ENCODE results near the gene NR6A1. TPM values are rescaled to one million over a fixed set of nuclear protein-coding genes. Genes with fewer than 3 reads are reported as not detected.
A peak's percentile ranks its signal among the peaks of the same experiment; 100 is the strongest.

Gene NR6A1
- total and polyA plus RNA-seq, 5 donors from 2014 or later, result 0.05 TPM; not detected in 4

DNA sequence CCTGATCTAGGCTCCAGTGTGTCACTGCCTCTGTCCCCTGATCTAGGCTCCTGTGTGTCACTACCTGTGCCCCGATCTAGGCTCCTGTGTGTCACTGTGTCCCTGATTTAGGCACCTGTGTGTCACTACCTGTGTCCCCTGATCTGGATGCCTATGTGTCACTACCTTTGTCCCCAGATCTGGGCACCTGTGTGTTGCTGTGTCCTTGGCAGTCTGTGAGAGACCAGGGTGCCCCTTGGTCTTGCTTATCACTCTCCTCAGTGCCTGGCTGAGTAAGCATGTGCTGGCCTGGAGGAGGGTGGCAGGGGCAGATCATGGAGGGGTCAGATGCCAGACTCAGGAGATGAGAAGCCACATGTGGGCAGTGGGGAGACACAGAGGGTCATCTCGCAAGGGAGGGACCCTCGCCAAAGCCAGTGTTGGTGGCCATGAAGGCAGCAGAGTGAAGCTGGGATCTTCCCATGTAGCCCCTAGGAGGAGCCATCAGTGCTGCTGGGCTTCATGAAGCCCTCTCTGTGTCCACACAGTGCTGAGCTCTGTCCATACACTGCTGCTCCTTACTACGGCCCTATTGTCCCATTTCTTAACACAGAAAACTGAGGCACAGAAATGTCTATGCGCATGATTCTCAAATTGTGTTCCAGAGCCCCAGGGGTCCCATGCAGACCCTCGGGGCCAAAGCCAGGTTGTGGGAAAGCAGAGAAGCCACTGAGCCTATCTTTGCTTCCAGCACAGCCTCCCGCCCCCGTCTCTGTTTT lies 21.3 kb upstream of the NR6A1 start:
- Mint-ChIP-seq H3K27ac (no peak overlapping the region), H3K27me3 (peaks cover 24% of the 10 kb centered on the region), H3K4me3 (no peak overlapping the region), H3K9me3 (no peaks in the 10 kb centered on the region), H3K36me3 (no peaks in the 10 kb centered on the region), H3K4me1 (no peaks in the 10 kb centered on the region)
- Histone ChIP-seq H3K4me3 (ENCODE audit: low read depth, low read length) (no peak overlapping the region), H3K36me3 (ENCODE audit: control insufficient read depth, insufficient read depth, low read length) (no peaks in the 10 kb centered on the region), H3K27ac (ENCODE audit: insufficient read depth, low read length, poor library complexity, severe bottlenecking) (no peak overlapping the region), H3K4me1 (ENCODE audit: control insufficient read depth, insufficient read depth, low read length, poor library complexity, severe bottlenecking) (no peaks in the 10 kb centered on the region), H3K27me3 (ENCODE audit: control insufficient read depth, insufficient read depth, low read length) (no peaks in the 10 kb centered on the region), H3K9me3 (ENCODE audit: control insufficient read depth in 2 of 2, low read length in 2 of 2) (no peaks in the 10 kb centered on the region)
- no peak for DNase-seq
- ATAC-seq (ENCODE audit: low read depth in 2 of 2), result no peak

DNA sequence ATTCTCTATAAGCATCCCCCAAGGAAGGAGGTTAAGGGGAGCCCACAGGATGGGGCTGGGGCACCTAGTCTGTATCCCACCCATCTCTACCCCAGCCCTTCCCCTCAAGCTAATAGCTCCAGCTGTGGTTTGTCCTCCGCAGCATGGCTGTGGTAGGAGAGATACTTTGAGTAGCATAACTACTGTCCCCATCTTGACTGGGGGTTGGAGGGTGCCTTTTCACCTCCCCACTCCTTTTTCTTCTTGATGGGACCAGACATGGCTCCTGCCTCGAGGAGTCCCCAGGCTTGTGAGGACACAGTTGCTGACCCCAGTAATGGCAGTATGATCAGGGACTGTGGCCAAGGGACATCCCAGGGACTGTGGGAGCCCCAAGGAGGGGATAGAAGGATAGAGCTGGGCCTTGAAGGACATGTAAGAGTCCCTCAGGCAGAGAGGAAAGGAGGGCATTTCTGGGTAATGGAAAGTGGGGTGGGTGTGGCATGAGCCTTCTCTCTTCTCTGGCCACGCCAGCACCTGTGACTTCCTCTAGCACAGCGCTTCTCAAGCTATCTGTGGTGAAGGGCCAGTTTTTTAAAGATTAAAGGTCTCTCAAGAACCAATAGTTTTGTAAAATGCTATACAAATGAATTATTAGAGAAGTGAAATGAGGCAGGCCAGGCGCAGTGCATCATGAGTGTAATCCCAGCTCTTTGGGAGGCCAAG lies 19.8 kb upstream of the NR6A1 start:
- Histone ChIP-seq H3K9me3 (ENCODE audit: control insufficient read depth in 2 of 2, low read length in 2 of 2) (no peaks in the 10 kb centered on the region), H3K27ac (ENCODE audit: insufficient read depth, low read length, poor library complexity, severe bottlenecking) (no peak overlapping the region), H3K4me1 (ENCODE audit: control insufficient read depth, insufficient read depth, low read length, poor library complexity, severe bottlenecking) (no peaks in the 10 kb centered on the region), H3K36me3 (ENCODE audit: control insufficient read depth, insufficient read depth, low read length) (no peaks in the 10 kb centered on the region), H3K27me3 (ENCODE audit: control insufficient read depth, insufficient read depth, low read length) (no peaks in the 10 kb centered on the region), H3K4me3 (ENCODE audit: low read depth, low read length) (no peak overlapping the region)
- H3K36me3 Mint-ChIP-seq, result no peaks in the 10 kb centered on the region
- H3K27ac Mint-ChIP-seq, result no peak overlapping the region
- ATAC-seq (ENCODE audit: low read depth in 2 of 2) (no peak), DNase-seq (peak in 1 of 3 donors; percentile 45)
- no peaks in the 10 kb centered on the region for H3K4me1 Mint-ChIP-seq
- peaks cover 24% of the 10 kb centered on the region for H3K27me3 Mint-ChIP-seq
- H3K9me3 Mint-ChIP-seq, result no peaks in the 10 kb centered on the region
- H3K4me3 Mint-ChIP-seq, result no peak overlapping the region

DNA sequence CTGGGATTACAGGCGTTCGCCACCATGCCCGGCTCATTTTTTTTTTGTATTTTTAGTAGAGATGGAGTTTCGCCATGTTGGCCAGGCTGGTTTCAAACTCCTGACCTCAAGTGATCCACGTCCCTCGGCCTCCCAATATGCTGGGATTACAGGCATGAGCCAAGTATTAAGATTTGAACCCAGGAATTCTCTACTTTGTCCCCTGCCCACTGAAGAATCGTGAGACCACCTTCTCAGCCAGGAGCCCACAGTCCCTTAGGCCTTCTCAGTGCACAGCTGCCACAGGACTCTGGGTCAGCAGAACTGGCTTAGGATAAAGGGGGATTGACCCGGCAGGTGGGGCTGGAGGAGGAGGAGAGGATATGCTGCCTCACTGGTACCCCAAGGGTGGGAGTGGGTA lies 19.2 kb upstream of the NR6A1 start:
- no peaks in the 10 kb centered on the region for H3K36me3 Mint-ChIP-seq
- peaks cover 24% of the 10 kb centered on the region for H3K27me3 Mint-ChIP-seq
- DNase-seq, result no peak
- H3K36me3 ChIP-seq (ENCODE audit: control insufficient read depth, insufficient read depth, low read length), result no peaks in the 10 kb centered on the region
- no peak overlapping the region for H3K4me3 ChIP-seq (ENCODE audit: low read depth, low read length)
- H3K27ac ChIP-seq (ENCODE audit: insufficient read depth, low read length, poor library complexity, severe bottlenecking), result no peak overlapping the region
- no peaks in the 10 kb centered on the region for H3K4me1 ChIP-seq (ENCODE audit: control insufficient read depth, insufficient read depth, low read length, poor library complexity, severe bottlenecking)
- H3K4me3 Mint-ChIP-seq, result no peak overlapping the region
- no peak overlapping the region for H3K27ac Mint-ChIP-seq
- H3K27me3 ChIP-seq (ENCODE audit: control insufficient read depth, insufficient read depth, low read length), result no peaks in the 10 kb centered on the region
- ATAC-seq (ENCODE audit: low read depth in 2 of 2), result no peak
- no peaks in the 10 kb centered on the region for H3K9me3 Mint-ChIP-seq
- no peaks in the 10 kb centered on the region for H3K9me3 ChIP-seq (ENCODE audit: control insufficient read depth in 2 of 2, low read length in 2 of 2)
- H3K4me1 Mint-ChIP-seq, result no peaks in the 10 kb centered on the region

DNA sequence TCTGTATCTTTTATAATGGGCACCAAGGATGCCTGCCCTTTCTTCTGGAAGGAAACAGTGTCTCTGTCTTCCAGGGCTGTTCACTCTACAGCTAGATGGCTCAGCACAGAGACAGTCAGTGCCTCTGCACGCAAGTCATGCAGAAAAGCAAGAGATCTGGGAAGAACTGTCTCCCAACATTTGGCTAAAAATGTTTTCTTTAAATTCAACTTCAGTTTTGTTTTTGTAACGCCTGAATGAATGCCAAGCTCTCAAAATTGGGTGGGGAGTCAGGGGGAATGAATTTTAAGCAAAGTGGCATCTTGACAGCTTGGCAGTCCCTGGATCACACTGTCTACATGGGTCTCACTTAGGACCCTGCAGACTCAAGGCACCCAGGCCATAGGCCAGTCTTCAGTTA lies 18.4 kb upstream of the NR6A1 start:
- Mint-ChIP-seq H3K9me3 (no peaks in the 10 kb centered on the region), H3K4me1 (no peaks in the 10 kb centered on the region), H3K4me3 (no peak overlapping the region), H3K36me3 (no peaks in the 10 kb centered on the region), H3K27me3 (peaks cover 24% of the 10 kb centered on the region), H3K27ac (no peak overlapping the region)
- Histone ChIP-seq H3K4me1 (ENCODE audit: control insufficient read depth, insufficient read depth, low read length, poor library complexity, severe bottlenecking) (no peaks in the 10 kb centered on the region), H3K36me3 (ENCODE audit: control insufficient read depth, insufficient read depth, low read length) (no peaks in the 10 kb centered on the region), H3K27ac (ENCODE audit: insufficient read depth, low read length, poor library complexity, severe bottlenecking) (no peak overlapping the region), H3K4me3 (ENCODE audit: low read depth, low read length) (no peak overlapping the region), H3K9me3 (ENCODE audit: control insufficient read depth in 2 of 2, low read length in 2 of 2) (no peaks in the 10 kb centered on the region), H3K27me3 (ENCODE audit: control insufficient read depth, insufficient read depth, low read length) (no peaks in the 10 kb centered on the region)
- ATAC-seq (ENCODE audit: low read depth in 2 of 2) (no peak), DNase-seq (no peak)

DNA sequence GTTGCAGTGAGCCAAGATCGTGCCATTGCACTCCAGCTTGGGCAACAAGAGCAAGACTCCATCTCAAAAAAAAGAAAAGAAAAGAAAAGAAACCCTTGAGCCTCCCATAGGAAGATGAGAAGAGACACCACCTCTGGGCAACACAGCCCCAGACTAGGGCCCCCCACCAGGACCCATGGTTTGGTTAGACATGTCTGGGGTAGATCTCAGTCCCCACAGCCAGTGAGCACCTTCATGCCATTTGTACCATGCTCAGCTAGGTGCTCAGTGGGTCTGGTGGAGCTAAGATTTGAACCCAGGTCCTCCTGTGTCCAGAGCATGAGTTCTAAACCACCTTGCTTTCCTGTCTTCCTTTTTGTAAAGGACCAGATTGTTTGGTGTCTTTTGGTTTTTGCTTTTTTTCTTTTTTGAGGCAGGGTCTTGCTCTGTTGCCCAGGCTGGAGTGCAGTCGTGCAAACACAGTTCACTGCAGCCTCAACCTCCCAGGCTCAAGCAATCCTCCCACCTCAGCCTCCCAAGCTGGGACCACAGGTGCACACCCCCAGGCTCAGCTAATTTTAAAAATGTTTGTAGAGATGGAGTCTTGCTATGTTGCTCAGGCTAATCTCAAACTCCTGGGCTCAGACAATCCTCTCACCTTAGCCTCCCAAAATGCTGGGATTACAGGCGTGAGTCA lies 17.6 kb upstream of the NR6A1 start:
- no peaks in the 10 kb centered on the region for H3K4me1 ChIP-seq (ENCODE audit: control insufficient read depth, insufficient read depth, low read length, poor library complexity, severe bottlenecking)
- Mint-ChIP-seq H3K27ac (no peak overlapping the region), H3K36me3 (no peaks in the 10 kb centered on the region), H3K4me1 (no peaks in the 10 kb centered on the region), H3K9me3 (no peaks in the 10 kb centered on the region), H3K4me3 (no peak overlapping the region), H3K27me3 (peaks cover 24% of the 10 kb centered on the region)
- DNase-seq (no peak), ATAC-seq (ENCODE audit: low read depth in 2 of 2) (no peak)
- no peaks in the 10 kb centered on the region for H3K36me3 ChIP-seq (ENCODE audit: control insufficient read depth, insufficient read depth, low read length)
- H3K27ac ChIP-seq (ENCODE audit: insufficient read depth, low read length, poor library complexity, severe bottlenecking), result no peak overlapping the region
- no peak overlapping the region for H3K4me3 ChIP-seq (ENCODE audit: low read depth, low read length)
- no peaks in the 10 kb centered on the region for H3K9me3 ChIP-seq (ENCODE audit: control insufficient read depth in 2 of 2, low read length in 2 of 2)
- no peaks in the 10 kb centered on the region for H3K27me3 ChIP-seq (ENCODE audit: control insufficient read depth, insufficient read depth, low read length)

DNA sequence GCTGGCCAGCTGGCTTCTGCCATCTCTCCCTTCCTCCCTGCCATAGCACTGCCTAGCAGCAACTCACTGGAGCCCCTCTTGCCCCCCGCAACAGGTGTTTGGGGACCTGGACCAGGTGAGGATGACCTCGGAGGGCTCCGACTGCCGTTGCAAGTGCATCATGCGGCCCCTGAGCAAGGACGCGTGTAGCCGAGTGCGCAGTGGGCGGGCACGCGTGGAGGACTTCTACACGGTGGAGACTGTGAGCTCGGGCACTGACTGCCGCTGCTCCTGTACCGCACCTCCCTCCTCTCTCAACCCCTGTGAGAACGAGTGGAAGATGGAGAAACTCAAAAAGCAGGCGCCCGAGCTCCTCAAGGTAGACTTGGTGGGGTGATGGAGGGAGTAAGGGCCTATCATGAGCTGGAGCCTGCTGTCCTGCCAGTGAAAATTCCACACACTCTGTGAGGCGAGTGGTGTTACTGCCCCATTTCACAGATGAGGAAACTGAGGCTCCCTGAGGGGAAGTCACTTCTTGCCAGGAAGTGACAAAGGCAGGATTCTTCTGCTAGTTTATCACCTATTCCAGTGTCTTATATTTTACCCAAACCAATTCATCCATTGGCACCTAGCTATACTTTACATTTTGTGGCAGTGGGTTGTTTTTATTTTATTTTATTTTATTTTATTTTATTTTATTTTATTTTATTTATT lies 15.9 kb upstream of the NR6A1 start:
- Mint-ChIP-seq H3K4me1 (no peaks in the 10 kb centered on the region), H3K9me3 (no peaks in the 10 kb centered on the region), H3K4me3 (no peak overlapping the region), H3K27ac (no peak overlapping the region), H3K27me3 (peaks cover 20% of the 10 kb centered on the region), H3K36me3 (no peaks in the 10 kb centered on the region)
- Histone ChIP-seq H3K36me3 (ENCODE audit: control insufficient read depth, insufficient read depth, low read length) (no peaks in the 10 kb centered on the region), H3K4me3 (ENCODE audit: low read depth, low read length) (no peak overlapping the region), H3K9me3 (ENCODE audit: control insufficient read depth in 2 of 2, low read length in 2 of 2) (no peaks in the 10 kb centered on the region), H3K27ac (ENCODE audit: insufficient read depth, low read length, poor library complexity, severe bottlenecking) (no peak overlapping the region), H3K27me3 (ENCODE audit: control insufficient read depth, insufficient read depth, low read length) (no peaks in the 10 kb centered on the region), H3K4me1 (ENCODE audit: control insufficient read depth, insufficient read depth, low read length, poor library complexity, severe bottlenecking) (no peaks in the 10 kb centered on the region)
- DNase-seq (no peak), ATAC-seq (ENCODE audit: low read depth in 2 of 2) (no peak)

DNA sequence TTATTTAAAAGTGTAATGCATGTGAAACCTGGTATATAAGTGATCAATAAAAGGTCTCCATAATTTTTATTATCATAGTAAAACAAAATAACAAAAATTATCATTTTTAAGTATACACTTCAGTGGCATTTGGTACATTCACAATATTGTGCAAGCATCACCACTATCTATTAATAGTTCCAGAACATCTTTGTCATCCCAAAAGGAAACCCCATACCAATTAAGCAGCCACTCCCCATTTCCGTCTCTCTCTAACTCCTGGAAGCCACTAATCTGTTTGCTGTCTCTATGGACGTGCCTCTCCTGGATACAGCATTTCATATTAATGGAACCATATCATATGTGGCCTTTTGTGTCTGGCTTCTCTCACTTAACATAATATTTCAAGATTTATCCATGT lies 13.4 kb upstream of the NR6A1 start:
- no peaks in the 10 kb centered on the region for H3K27me3 ChIP-seq (ENCODE audit: control insufficient read depth, insufficient read depth, low read length)
- Mint-ChIP-seq H3K36me3 (no peaks in the 10 kb centered on the region), H3K9me3 (no peaks in the 10 kb centered on the region), H3K4me3 (no peak overlapping the region), H3K27ac (no peak overlapping the region), H3K27me3 (peaks cover 4% of the 10 kb centered on the region), H3K4me1 (no peaks in the 10 kb centered on the region)
- ATAC-seq (ENCODE audit: low read depth in 2 of 2) (no peak), DNase-seq (no peak)
- H3K36me3 ChIP-seq (ENCODE audit: control insufficient read depth, insufficient read depth, low read length), result no peaks in the 10 kb centered on the region
- no peak overlapping the region for H3K27ac ChIP-seq (ENCODE audit: insufficient read depth, low read length, poor library complexity, severe bottlenecking)
- no peak overlapping the region for H3K4me3 ChIP-seq (ENCODE audit: low read depth, low read length)
- H3K9me3 ChIP-seq (ENCODE audit: control insufficient read depth in 2 of 2, low read length in 2 of 2), result no peaks in the 10 kb centered on the region
- no peaks in the 10 kb centered on the region for H3K4me1 ChIP-seq (ENCODE audit: control insufficient read depth, insufficient read depth, low read length, poor library complexity, severe bottlenecking)
